GM19328 (cell line): ENCODE results near the gene PGGHG.
"Not testable (repeated sequence)": the region's sequence is repeated elsewhere in the genome, so short reads cannot be mapped to it uniquely, and the experiment has no call there.

Source experiments
- ATAC-seq: cut with Tn5 transposase; IDR thresholded peaks from one replicate; pipeline ENCODE4 v1.9.1; 2021; ENCODE audit warnings: mild to moderate bottlenecking, moderate library complexity; ENCODE audit not compliant: unreplicated experiment

The PGGHG gene

GRCh38 chr11:296171-297050, 7.5 kb downstream of the PGGHG start:
- ATAC-seq: no peak

- ATAC-seq: no peak
Measured at GRCh38 chr11:297051-297585, 8.2 kb downstream of the PGGHG start.

GRCh38 chr11:297586-298405, 8.9 kb downstream of the PGGHG start:
- no peak for ATAC-seq

GRCh38 chr11:298406-299065, 9.6 kb downstream of the PGGHG start:
- no peak for ATAC-seq

GRCh38 chr11:299081-299891, 10.4 kb downstream of the PGGHG start, which contains the start of gene IFITM5:
IFITM5 (minus strand) TSS chr11:299526; CDS start chr11:299490, 36 bp downstream.
- ATAC-seq: no peak

GRCh38 chr11:299951-300735, 11.2 kb downstream of the PGGHG start:
- ATAC-seq: no peak

GRCh38 chr11:303363-303762, 14.4 kb downstream of the PGGHG start:
- ATAC-seq: no peak

- no peak for ATAC-seq
Measured at GRCh38 chr11:304061-304506, 15.2 kb downstream of the PGGHG start.

GRCh38 chr11:304915-305843, 16.3 kb downstream of the PGGHG start:
- ATAC-seq: no peak

GRCh38 chr11:305844-306211, 16.9 kb downstream of the PGGHG start:
- ATAC-seq: no peak

GRCh38 chr11:306645-307371, 17.9 kb downstream of the PGGHG start:
- no peak for ATAC-seq

GRCh38 chr11:307766-308708, 19.1 kb downstream of the PGGHG start, which contains the start of gene IFITM2:
IFITM2 (plus strand) TSS chr11:307816; CDS start chr11:308193, 377 bp downstream.
- ATAC-seq: not testable (repeated sequence)

GRCh38 chr11:308740-309665, 20.1 kb downstream of the PGGHG start:
- not testable (repeated sequence) for ATAC-seq

- not testable (repeated sequence) for ATAC-seq
Measured at GRCh38 chr11:309979-310572, 21.1 kb downstream of the PGGHG start.
